ENCODE data around the gene CTNNBL1. TPM values are rescaled to one million over a fixed set of nuclear protein-coding genes. Genes with fewer than 3 reads are reported as not detected.

The CTNNBL1 gene
- total and polyA plus RNA-seq, 8 donors: 14.8 to 34.9 (median 21.3) TPM

DNA sequence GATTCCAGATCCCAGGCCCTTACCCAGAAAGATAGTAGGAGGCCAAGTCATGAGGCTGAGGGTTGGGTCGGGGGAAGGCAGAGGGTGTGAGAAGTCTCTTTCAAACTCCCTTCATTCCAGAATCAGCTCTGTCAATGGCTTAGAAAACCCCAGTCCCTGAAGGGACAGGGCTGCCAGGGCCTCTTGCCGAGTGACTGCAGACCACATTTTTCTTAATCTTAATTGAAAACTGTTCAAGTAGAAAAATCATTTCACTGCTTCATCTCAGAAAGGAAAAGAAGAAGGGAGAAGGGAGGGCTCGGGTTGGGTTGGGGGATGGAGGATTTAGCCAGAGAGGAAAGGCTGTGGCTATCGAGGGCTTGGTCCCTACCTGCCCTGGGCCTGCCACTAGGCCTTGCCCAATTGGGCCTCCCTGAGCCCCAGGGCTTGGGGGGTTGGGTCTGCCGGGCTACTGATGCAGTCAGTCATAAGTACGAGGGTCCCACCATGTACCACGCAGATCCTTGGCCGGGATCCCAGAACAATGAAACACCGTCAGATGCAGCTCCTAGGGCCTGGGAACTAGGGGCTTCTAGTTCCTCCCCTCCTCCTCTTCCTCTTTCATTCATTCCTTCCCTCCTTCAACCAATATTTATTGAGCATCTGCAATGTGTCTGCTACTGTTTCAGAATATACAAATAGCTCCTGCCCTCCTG is 44.0 kb upstream of the CTNNBL1 start:
- no peaks in the 10 kb centered on the region for H3K36me3 ChIP-seq
- FAIRE-seq: no peak
- ATAC-seq: no peak
- 64 to 73% methylated on average over 9 of the region's 9 CpGs for WGBS, 2 donors
- intact Hi-C loops (cut with DNase I): no loop called here
- no peaks in the 10 kb centered on the region for H3K4me1 ChIP-seq
- no peaks in the 10 kb centered on the region for H3K27me3 ChIP-seq
- H3K4me3 ChIP-seq: no peak overlapping the region
- H3K27ac ChIP-seq: no peak overlapping the region
- no peaks in the 10 kb centered on the region for H3K9me3 ChIP-seq
- TF ChIP-seq, protein P1, sequence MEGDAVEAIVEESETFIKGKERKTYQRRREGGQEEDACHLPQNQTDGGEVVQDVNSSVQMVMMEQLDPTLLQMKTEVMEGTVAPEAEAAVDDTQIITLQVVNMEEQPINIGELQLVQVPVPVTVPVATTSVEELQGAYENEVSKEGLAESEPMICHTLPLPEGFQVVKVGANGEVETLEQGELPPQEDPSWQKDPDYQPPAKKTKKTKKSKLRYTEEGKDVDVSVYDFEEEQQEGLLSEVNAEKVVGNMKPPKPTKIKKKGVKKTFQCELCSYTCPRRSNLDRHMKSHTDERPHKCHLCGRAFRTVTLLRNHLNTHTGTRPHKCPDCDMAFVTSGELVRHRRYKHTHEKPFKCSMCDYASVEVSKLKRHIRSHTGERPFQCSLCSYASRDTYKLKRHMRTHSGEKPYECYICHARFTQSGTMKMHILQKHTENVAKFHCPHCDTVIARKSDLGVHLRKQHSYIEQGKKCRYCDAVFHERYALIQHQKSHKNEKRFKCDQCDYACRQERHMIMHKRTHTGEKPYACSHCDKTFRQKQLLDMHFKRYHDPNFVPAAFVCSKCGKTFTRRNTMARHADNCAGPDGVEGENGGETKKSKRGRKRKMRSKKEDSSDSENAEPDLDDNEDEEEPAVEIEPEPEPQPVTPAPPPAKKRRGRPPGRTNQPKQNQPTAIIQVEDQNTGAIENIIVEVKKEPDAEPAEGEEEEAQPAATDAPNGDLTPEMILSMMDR (IDR thresholded peaks at IDR 0.05): no peak
- DNase-seq: no peak

DNA sequence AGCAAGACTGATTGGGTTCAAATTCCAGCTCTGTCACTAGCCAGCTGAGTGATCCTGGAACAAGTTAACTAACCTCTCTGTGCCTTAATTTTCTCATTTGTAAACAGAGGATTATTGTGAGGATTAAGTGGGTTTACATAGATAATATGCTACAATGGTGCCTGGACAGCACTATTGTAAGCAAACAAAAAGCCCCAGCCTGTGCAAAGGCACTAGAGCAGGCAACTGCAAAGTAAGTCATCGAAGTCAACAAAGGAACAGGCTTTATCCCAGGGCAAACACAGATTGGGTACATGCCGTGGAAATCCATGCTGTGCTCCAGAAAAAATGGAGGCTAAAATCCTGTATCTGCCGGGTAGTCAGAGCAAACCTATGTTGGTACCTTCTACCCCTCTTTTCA is 43.2 kb upstream of the CTNNBL1 start:
- TF ChIP-seq, protein P1 (IDR thresholded peaks at IDR 0.05): no peak

DNA sequence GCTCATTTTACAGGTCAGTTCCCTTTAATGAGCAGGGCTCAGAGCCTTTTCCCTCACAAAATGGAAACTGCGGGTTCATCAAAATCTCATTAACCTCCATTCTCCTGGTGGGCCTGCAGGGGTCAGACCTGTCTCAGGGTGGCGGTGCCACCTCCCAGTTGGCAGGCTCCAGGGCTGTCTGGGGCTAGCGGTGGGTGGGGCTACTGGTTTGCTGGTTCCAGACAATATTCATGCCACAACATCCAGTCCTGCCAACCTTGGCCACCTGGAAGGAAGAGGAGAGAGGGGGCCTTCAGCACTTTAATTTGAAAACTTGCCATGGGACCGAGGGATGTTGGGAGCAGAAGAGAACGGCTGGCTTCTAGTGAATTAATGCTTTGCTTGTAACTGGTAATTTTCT is 41.9 kb upstream of the CTNNBL1 start:
- Histone ChIP-seq H3K27me3 (no peaks in the 10 kb centered on the region), H3K4me1 (no peaks in the 10 kb centered on the region), H3K4me3 (no peak overlapping the region), H3K27ac (no peak overlapping the region), H3K9me3 (no peaks in the 10 kb centered on the region), H3K36me3 (no peaks in the 10 kb centered on the region)
- intact Hi-C loops (cut with DNase I): no loop called here
- TF ChIP-seq, protein P1 (IDR thresholded peaks at IDR 0.05): peak in 1 of 4 donors; percentile 30
- FAIRE-seq (no peak), DNase-seq (peak in 5 of 6 donors; percentile 11 to 62 (median 30)), ATAC-seq (peak; percentile 63 to 92 (median 82))
- 22 to 25% methylated on average over 5 of the region's 5 CpGs for WGBS, 2 donors

More for the DNA sequence above, 43.2 kb upstream of the CTNNBL1 start:
- FAIRE-seq (no peak), ATAC-seq (no peak), DNase-seq (no peak)
- no peaks in the 10 kb centered on the region for H3K4me1 ChIP-seq
- WGBS, 2 donors: 39 to 49% methylated on average over 3 of the region's 3 CpGs
- H3K27me3 ChIP-seq: no peaks in the 10 kb centered on the region
- no peak overlapping the region for H3K4me3 ChIP-seq
- no peaks in the 10 kb centered on the region for H3K36me3 ChIP-seq
- intact Hi-C loops (cut with DNase I): no loop called here
- H3K9me3 ChIP-seq: no peaks in the 10 kb centered on the region
- H3K27ac ChIP-seq: no peak overlapping the region

DNA sequence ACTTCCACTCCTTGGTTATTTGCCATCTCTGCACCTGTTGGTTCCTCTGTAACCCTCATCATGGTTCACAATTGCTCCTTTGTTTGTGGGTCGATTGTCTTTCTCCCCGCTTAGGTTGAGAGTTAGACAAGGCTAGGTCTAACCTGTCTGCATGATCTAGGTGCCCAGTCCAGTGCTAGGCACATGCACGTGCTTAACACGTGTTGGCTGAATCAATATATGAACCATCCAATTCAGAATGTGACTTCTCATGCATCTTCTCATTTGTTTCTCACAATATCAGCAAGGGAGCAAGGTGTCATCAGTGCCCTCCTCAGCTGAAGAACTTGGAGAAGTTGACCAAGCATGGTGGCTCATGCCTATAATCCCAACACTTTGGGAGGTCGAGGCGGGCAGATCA is 36.9 kb upstream of the CTNNBL1 start:
- H3K9me3 ChIP-seq: no peaks in the 10 kb centered on the region
- FAIRE-seq (no peak), ATAC-seq (no peak), DNase-seq (no peak)
- TF ChIP-seq, protein P1 (IDR thresholded peaks at IDR 0.05): no peak
- H3K36me3 ChIP-seq: no peaks in the 10 kb centered on the region
- no peaks in the 10 kb centered on the region for H3K27me3 ChIP-seq
- H3K4me3 ChIP-seq: no peak overlapping the region
- no peaks in the 10 kb centered on the region for H3K4me1 ChIP-seq
- intact Hi-C loops (cut with DNase I): no loop called here
- no peak overlapping the region for H3K27ac ChIP-seq
- 50 to 54% methylated on average over 6 of the region's 6 CpGs for WGBS, 2 donors
